ENCODE data around the gene AP4M1.

AP4M1 gene

DNA sequence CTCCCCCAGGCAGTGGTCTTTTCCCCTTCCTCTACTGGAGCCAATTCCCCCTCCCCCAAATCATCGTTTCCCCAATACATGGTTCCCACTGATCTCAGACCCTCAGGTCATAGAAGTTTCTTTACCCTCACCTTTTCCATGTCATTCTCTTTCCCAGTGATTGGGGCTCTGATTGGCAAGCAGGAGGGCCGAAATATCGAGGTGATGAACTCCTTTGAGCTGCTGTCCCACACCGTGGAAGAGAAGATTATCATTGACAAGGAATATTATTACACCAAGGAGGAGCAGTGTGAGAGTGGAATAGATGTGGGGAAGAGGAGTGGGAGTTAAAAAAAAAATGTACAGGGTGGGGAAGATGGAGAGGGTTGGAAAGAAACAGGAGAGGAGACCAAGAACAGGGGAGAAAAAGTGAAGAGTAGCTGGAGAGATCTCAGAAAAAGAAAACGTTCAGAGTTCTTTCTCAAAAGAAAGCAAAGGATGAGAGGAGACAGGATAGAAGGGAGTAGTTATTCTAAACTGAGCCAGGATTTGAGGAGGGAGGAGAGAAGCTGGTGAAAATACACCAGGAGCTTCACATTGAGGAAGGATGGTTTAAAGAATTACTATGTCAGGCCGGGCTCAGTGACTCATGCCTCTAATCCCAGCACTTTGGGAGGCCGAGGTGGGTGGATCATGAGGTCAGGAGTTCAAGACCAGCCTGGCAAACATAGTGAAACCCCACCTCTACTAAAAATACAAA, 11.8 kb upstream of the AP4M1 start:
- Mint-ChIP-seq H3K27ac (ENCODE audit: low read depth) (peak overlapping the region; percentile 78), H3K4me3 (peak overlapping the region; percentile 84), H3K9me3 (no peaks in the 10 kb centered on the region), H3K27me3 (no peaks in the 10 kb centered on the region), H3K36me3 (ENCODE audit: insufficient read depth) (peaks cover 44% of the 10 kb centered on the region), H3K4me1 (peaks cover 9% of the 10 kb centered on the region)
- ATAC-seq (replicated peaks; ENCODE audit: extremely low read depth, poor library complexity, severe bottlenecking), result no peak
- no peak for DNase-seq (ENCODE audit: low spot score in 2 of 2)

DNA sequence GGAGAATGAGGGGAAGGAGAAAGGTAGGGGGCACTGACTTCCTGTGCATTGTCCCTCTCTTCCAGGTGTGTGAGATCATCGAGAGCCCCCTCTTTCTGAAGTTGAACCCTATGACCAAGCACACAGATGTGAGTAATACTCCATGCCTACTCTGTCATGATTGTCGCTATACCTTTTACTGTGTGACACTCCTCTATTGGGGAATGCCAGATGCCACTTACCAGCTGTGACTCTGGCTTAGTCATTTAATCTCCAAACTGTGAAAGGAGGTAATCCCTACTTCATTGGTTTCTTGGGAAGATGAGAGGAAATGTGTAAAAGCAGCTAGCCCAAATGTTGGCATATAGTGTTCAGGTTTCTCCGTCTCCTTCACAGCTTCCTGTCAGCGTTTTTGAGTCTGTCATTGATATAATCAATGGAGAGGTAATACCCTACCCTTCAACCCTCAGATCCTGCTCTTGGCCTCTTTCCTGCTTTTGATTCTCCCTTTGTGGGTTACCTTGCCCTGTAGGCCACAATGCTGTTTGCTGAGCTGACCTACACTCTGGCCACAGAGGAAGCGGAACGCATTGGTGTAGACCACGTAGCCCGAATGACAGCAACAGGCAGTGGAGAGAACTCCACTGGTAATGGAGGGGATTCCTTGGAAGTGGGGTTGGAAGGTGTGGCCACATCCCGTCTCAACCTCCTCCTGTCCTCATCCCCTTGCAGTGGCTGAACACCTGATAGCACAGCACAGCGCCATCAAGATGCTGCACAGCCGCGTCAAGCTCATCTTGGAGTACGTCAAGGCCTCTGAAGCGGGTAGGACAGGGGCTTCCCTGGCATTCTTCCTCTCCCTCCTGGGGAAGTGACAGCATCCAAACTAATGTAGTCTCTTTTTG, 10.7 kb upstream of the AP4M1 start:
- H3K27ac Mint-ChIP-seq (ENCODE audit: low read depth), result no peak overlapping the region
- DNase-seq (ENCODE audit: low spot score in 2 of 2) (no peak), ATAC-seq (replicated peaks; ENCODE audit: extremely low read depth, poor library complexity, severe bottlenecking) (no peak)
- no peaks in the 10 kb centered on the region for H3K27me3 Mint-ChIP-seq
- no peaks in the 10 kb centered on the region for H3K9me3 Mint-ChIP-seq
- peaks cover 9% of the 10 kb centered on the region for H3K4me1 Mint-ChIP-seq
- H3K4me3 Mint-ChIP-seq, result peak overlapping the region; percentile 23
- H3K36me3 Mint-ChIP-seq (ENCODE audit: insufficient read depth), result peaks cover 51% of the 10 kb centered on the region

DNA sequence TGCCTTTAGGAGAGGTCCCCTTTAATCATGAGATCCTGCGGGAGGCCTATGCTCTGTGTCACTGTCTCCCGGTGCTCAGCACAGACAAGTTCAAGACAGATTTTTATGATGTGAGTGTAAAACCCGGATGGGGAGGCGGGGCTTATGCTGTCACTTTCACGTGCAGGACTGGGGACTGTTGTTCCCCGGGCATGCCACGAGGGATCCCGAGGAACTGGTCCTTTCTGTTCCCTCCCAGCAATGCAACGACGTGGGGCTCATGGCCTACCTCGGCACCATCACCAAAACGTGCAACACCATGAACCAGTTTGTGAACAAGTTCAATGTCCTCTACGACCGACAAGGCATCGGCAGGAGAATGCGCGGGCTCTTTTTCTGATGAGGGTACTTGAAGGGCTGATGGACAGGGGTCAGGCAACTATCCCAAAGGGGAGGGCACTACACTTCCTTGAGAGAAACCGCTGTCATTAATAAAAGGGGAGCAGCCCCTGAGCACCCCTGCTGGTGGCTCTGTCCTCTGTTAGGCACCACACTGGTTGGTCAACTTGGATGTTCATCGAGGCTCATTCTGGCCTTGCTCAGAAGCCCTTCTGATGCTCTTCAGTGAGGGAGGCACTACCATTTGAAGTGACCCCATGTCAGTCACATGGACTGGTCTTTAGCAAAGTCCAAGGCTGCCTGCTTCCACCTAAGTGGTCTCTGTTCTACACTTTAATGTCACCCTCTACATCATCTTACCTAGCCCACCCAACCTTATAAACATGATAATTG, 9.8 kb upstream of the AP4M1 start:
- no peak for DNase-seq (ENCODE audit: low spot score in 2 of 2)
- Mint-ChIP-seq H3K4me3 (no peak overlapping the region), H3K27me3 (no peaks in the 10 kb centered on the region), H3K9me3 (no peaks in the 10 kb centered on the region), H3K27ac (ENCODE audit: low read depth) (no peak overlapping the region), H3K4me1 (peaks cover 9% of the 10 kb centered on the region), H3K36me3 (ENCODE audit: insufficient read depth) (peaks cover 56% of the 10 kb centered on the region)
- ATAC-seq (replicated peaks; ENCODE audit: extremely low read depth, poor library complexity, severe bottlenecking), result no peak

DNA sequence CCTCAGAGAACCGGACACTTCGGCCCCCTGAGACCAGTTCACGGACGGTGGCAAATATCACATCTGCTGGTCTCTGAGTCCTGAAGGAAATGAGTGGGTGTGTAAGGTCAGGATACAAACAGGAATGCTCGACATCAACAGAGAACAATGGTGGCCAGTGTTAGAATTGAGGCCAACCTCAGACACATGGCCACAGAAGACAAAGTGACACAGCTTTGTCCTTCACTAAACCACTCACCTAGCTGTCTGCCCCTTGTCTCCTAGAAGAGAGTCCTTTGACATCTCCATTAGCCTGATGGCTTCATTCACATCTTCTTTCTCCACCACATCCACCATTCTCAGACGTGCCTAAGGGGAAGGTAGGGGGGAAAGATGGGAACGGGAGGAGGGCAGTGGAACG, 8.4 kb upstream of the AP4M1 start:
- no peaks in the 10 kb centered on the region for H3K27me3 Mint-ChIP-seq
- H3K4me3 Mint-ChIP-seq, result no peak overlapping the region
- ATAC-seq (replicated peaks; ENCODE audit: extremely low read depth, poor library complexity, severe bottlenecking) (no peak), DNase-seq (ENCODE audit: low spot score in 2 of 2) (no peak)
- H3K36me3 Mint-ChIP-seq (ENCODE audit: insufficient read depth), result peaks cover 64% of the 10 kb centered on the region
- peaks cover 18% of the 10 kb centered on the region for H3K4me1 Mint-ChIP-seq
- no peak overlapping the region for H3K27ac Mint-ChIP-seq (ENCODE audit: low read depth)
- no peaks in the 10 kb centered on the region for H3K9me3 Mint-ChIP-seq

DNA sequence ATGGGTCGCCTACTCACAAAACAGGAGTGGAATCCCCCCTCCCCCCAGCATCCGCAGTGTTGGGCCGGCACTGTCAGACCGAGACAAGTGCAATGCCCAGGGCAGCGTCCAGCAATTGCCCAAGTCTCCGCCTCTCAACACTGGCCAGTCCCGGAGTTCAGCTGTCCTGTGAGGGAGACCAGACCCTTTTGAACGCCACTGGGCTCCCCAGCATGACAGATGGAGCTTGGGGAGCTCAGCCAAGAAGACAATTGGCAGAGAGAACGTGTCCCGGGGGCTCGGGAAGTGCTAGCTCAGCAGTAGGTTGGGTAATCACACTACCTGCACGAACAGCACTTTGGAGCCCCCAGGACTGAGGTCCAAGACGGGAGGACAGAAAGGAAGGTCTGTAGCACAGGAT, 7.9 kb upstream of the AP4M1 start:
- Mint-ChIP-seq H3K4me1 (peaks cover 23% of the 10 kb centered on the region), H3K4me3 (no peak overlapping the region), H3K36me3 (ENCODE audit: insufficient read depth) (peaks cover 67% of the 10 kb centered on the region), H3K27me3 (no peaks in the 10 kb centered on the region), H3K27ac (ENCODE audit: low read depth) (no peak overlapping the region), H3K9me3 (no peaks in the 10 kb centered on the region)
- DNase-seq (ENCODE audit: low spot score in 2 of 2), result no peak
- ATAC-seq (replicated peaks; ENCODE audit: extremely low read depth, poor library complexity, severe bottlenecking), result no peak

DNA sequence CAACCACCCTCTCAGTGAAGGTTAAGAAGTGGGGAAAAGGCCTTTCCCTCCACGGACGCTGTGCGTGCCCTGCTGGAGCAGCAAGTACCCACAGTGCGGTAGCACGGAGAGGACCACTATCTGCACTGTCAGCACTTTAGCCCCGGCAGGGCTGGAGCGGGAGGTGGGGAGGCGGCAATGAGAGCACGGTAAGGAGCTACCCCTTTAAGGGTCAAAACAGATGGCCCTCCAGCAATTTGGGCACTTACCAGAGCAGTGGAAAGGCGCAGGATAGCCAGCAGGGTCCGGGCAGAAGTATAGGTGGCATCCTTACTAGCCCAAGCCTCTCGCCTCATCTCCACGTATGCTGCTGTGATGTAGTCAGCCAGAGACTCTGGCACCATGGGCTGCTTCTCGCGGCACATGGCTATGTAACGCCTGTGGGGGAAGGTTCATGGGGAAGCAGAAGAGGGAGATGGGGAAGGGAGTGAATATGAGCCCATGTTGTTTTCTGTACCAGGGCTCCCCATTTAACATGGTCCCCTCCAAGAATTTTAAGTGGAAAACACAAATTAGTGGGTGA, 7.4 kb upstream of the AP4M1 start:
- Mint-ChIP-seq H3K9me3 (no peaks in the 10 kb centered on the region), H3K27ac (ENCODE audit: low read depth) (no peak overlapping the region), H3K4me1 (peaks cover 28% of the 10 kb centered on the region), H3K36me3 (ENCODE audit: insufficient read depth) (peaks cover 67% of the 10 kb centered on the region), H3K27me3 (no peaks in the 10 kb centered on the region), H3K4me3 (no peak overlapping the region)
- DNase-seq (ENCODE audit: low spot score in 2 of 2) (no peak), ATAC-seq (replicated peaks; ENCODE audit: extremely low read depth, poor library complexity, severe bottlenecking) (no peak)

DNA sequence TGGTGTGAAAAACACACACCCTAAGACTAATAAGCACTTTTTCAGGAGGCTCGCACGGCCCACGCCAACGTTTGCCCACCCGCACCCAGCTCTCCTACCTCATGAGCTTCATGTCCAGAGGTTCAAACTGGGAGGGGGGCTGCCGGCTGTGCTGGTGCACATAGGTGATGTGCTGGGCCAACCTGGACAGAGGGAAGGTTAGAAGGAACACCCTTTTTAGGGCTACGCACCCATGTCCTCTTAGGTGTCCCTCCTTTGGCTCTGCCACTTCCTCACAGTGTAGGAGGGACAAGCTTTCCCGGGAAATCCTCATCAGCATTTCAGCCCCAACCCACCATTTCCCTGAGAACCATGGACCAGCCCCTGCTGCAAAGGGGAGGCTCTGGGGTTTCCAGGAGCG, 6.2 kb upstream of the AP4M1 start:
- Mint-ChIP-seq H3K9me3 (no peaks in the 10 kb centered on the region), H3K36me3 (ENCODE audit: insufficient read depth) (peaks cover 69% of the 10 kb centered on the region), H3K4me1 (peaks cover 32% of the 10 kb centered on the region), H3K4me3 (no peak overlapping the region), H3K27ac (ENCODE audit: low read depth) (no peak overlapping the region), H3K27me3 (no peaks in the 10 kb centered on the region)
- no peak for ATAC-seq (replicated peaks; ENCODE audit: extremely low read depth, poor library complexity, severe bottlenecking)
- DNase-seq (ENCODE audit: low spot score in 2 of 2), result no peak

DNA sequence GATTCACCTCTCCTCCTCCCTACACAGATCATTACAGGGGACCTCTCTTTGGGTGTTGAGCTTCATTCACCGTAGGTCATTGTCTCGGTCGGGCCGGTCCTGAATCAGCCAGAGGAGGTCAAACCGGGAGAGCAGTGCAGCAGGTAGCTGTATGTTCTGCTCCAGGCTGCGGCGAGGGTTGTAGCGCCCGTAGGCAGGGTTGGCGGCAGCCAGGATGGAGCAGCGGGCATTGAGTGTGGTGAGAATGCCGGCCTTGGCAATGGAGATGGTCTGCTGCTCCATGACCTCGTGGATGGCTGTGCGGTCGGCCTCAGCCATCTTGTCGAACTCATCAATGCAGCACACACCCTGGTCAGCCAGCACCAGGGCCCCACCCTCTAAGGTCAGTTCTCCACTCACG, 5.7 kb upstream of the AP4M1 start:
- no peak overlapping the region for H3K4me3 Mint-ChIP-seq
- no peak for DNase-seq (ENCODE audit: low spot score in 2 of 2)
- H3K27me3 Mint-ChIP-seq, result no peaks in the 10 kb centered on the region
- peaks cover 32% of the 10 kb centered on the region for H3K4me1 Mint-ChIP-seq
- H3K9me3 Mint-ChIP-seq, result no peaks in the 10 kb centered on the region
- no peak overlapping the region for H3K27ac Mint-ChIP-seq (ENCODE audit: low read depth)
- no peak for ATAC-seq (replicated peaks; ENCODE audit: extremely low read depth, poor library complexity, severe bottlenecking)
- peaks cover 73% of the 10 kb centered on the region for H3K36me3 Mint-ChIP-seq (ENCODE audit: insufficient read depth)

DNA sequence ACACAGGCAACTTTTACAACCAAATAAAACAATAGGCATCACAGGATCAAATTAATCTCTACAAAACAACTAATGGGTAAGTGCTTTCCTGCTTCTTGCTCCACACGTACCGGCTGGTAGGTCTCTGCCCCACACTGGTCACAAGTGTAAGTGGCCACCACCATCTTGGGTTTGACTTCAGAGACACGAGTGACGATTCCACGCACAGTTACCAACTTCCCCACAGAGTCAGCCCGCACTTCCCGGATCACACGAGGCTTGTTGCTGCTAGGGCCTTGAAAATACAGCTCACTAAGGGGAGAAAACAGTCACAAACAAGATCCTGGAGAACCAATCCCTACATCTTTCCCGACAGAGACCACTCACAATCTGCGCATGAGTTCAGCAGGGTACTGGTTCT, 2.5 kb upstream of the AP4M1 start:
- peak overlapping the region; percentile 97 for H3K27ac Mint-ChIP-seq (ENCODE audit: low read depth)
- no peaks in the 10 kb centered on the region for H3K9me3 Mint-ChIP-seq
- no peaks in the 10 kb centered on the region for H3K27me3 Mint-ChIP-seq
- peak overlapping the region; percentile 94 for H3K4me3 Mint-ChIP-seq
- H3K4me1 Mint-ChIP-seq, result peaks cover 37% of the 10 kb centered on the region
- ATAC-seq (replicated peaks; ENCODE audit: extremely low read depth, poor library complexity, severe bottlenecking) (no peak), DNase-seq (ENCODE audit: low spot score in 2 of 2) (no peak)
- peaks cover 63% of the 10 kb centered on the region for H3K36me3 Mint-ChIP-seq (ENCODE audit: insufficient read depth)

DNA sequence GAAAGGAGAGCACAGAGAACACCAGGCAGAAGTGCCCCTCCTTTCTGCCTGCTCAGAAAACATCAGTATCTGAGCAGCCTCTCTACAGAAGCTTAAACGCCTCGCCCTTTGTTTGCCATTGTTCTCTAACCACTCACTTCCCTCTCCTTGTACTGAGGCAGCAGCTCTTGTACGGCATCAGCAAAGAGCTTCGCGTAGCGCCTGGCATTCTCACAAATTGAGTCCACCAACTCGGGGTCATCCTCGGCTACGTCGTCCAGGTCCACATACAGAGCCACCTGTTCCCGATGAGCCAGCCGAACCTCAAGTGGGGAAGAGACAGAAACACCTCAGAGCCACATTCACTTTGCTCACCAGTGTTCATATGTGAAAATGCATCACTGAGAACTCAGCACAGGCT, 2.0 kb upstream of the AP4M1 start:
- Mint-ChIP-seq H3K27me3 (no peaks in the 10 kb centered on the region), H3K36me3 (ENCODE audit: insufficient read depth) (peaks cover 60% of the 10 kb centered on the region), H3K27ac (ENCODE audit: low read depth) (peak overlapping the region; percentile 97), H3K4me3 (peak overlapping the region; percentile 94), H3K4me1 (peaks cover 37% of the 10 kb centered on the region), H3K9me3 (no peaks in the 10 kb centered on the region)
- ATAC-seq (replicated peaks; ENCODE audit: extremely low read depth, poor library complexity, severe bottlenecking), result no peak
- DNase-seq (ENCODE audit: low spot score in 2 of 2), result no peak

DNA sequence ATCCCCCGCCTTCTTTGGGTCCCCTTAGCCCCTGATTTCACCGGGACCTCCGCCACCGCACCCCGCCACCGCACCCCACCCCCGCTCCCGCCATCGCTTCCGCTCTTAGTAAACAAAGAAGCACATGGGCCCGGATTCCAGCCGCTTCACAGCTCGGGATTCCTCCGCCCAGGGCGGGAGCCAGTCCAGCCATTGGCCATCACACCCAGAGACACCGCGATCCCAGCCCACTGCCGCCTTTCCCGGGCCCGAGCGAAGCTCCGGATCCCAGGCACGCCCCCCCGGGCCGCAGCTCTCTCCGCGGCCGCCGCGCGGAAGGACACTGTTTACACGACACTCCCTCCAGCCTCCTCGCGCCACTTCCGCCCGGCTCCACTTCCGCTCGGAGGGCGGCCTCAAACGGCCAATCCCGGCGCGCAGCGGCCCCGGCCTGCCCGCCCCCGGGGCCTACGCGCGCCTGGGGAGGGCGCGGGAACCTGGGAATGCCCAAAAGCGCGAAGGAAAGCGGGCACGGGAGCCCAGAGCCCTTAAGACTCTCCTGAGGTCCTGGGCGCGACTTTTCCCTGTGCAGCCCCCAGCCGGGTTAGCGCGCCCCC, 925 bp upstream of the AP4M1 start:
- Mint-ChIP-seq H3K9me3 (no peaks in the 10 kb centered on the region), H3K36me3 (ENCODE audit: insufficient read depth) (peaks cover 57% of the 10 kb centered on the region), H3K27me3 (no peaks in the 10 kb centered on the region), H3K27ac (ENCODE audit: low read depth) (peak overlapping the region; percentile 97), H3K4me1 (peaks cover 37% of the 10 kb centered on the region), H3K4me3 (peak overlapping the region; percentile 94)
- DNase-seq (ENCODE audit: low spot score in 2 of 2), result peak; percentile 82 to 86
- ATAC-seq (replicated peaks; ENCODE audit: extremely low read depth, poor library complexity, severe bottlenecking), result peak; percentile 84
